AG04449 (cell line): ENCODE results near the gene ZFTA.

Experiments used
- CTCF ChIA-PET: fragments of 350-600 bp; formaldehyde crosslinking; extraction: SDS; loops from one replicate; lab custom pipeline; 2021; ENCODE audit warnings: antibody characterized with exemption; lab: Yijun Ruan, JAX
- POLR2A ChIA-PET: fragments of 400-600, 350-600 bp; formaldehyde crosslinking; extraction: SDS; loops from one replicate; lab custom pipeline; 2020; ENCODE audit warnings: antibody characterized with exemption, inconsistent platforms; lab: Yijun Ruan, JAX
- DNase-seq: peaks from one replicate; pipeline ENCODE4 v3.0.0-alpha.2; 2010; ENCODE audit warnings: low read depth, low spot score
- H3K4me3 ChIP-seq: 2 replicates; pipeline ENCODE4 v1.5.1; 2011; ENCODE audit warnings: low read depth, mild to moderate bottlenecking, control low read depth, low read length
- CTCF ChIP-seq: IDR thresholded peaks from one replicate; pipeline ENCODE4 v1.5.1; 2011; ENCODE audit warnings: mild to moderate bottlenecking, moderate library complexity, low read length, control low read depth, inconsistent platforms; ENCODE audit not compliant: insufficient read depth; ENCODE audit errors: missing control alignments

ZFTA gene

GRCh38 chr11:63765688-63766241, 2.8 kb downstream of the ZFTA start:
- POLR2A ChIA-PET: no interaction called here
- no peak for TF ChIP-seq CTCF
- H3K4me3 ChIP-seq: no peak overlapping the region
- CTCF ChIA-PET: interaction anchor here (0.8 to 4.6 kb wide), 4 partner anchors 10 to 77 kb away, joined by 3 to 36 read pairs (median 3); partner anchors contain the start of gene MARK2
- no peak for DNase-seq

- POLR2A ChIA-PET: no interaction called here
- H3K4me3 ChIP-seq: no peak overlapping the region
- no peak for TF ChIP-seq CTCF
- no peak for DNase-seq
- CTCF ChIA-PET: interaction anchor here (1.4 to 4.6 kb wide), 2 partner anchors 26 to 72 kb away, joined by 4 to 36 read pairs; partner anchors contain the start of gene MARK2
These were observed 3.6 kb downstream of the ZFTA start for GRCh38 chr11:63764679-63765647.

GRCh38 chr11:63764340-63764678, 4.3 kb downstream of the ZFTA start:
- no peak for DNase-seq
- POLR2A ChIA-PET: no interaction called here
- H3K4me3 ChIP-seq: no peak overlapping the region
- TF ChIP-seq CTCF: no peak
- CTCF ChIA-PET: interaction anchor here (1.4 kb wide), 1 partner anchor 26 kb away, joined by 4 read pairs; no protein-coding TSS in a partner anchor

GRCh38 chr11:63763496-63764339, 4.9 kb downstream of the ZFTA start:
- CTCF ChIA-PET: interaction anchor here (1.4 kb wide), 1 partner anchor 25 kb away, joined by 4 read pairs; no protein-coding TSS in a partner anchor

GRCh38 chr11:63762654-63763495, 5.7 kb downstream of the ZFTA start:
- no peak for DNase-seq
- CTCF ChIA-PET: no interaction called here
- H3K4me3 ChIP-seq: no peak overlapping the region
- POLR2A ChIA-PET: no interaction called here
- no peak for TF ChIP-seq CTCF

More at GRCh38 chr11:63763496-63764339, 4.9 kb downstream of the ZFTA start:
- no peak for DNase-seq
- TF ChIP-seq CTCF: no peak
- H3K4me3 ChIP-seq: no peak overlapping the region
- POLR2A ChIA-PET: no interaction called here
